ENCODE data around the gene SMARCA2. TPM values are rescaled to one million over a fixed set of nuclear protein-coding genes. Genes with fewer than 3 reads are reported as not detected.

Gene SMARCA2
- total RNA-seq (100 to 1,000 TPM; 150 to 161 TPM), polyA plus RNA-seq (ENCODE audit: insufficient read length in 2 of 2) (100 to 1,000 TPM; 143 to 153 TPM)
- long read RNA-seq, donor 1, full-length matches to known transcripts = 14 of 31 reads
- long read RNA-seq, donor 1, partial matches to known transcripts = 17 of 31 reads
- long read RNA-seq, donor 1, other reads (novel, unspliced or antisense) = 0 of 31 reads
- long read RNA-seq, donor 2, full-length matches to known transcripts = 13 of 13 reads
- long read RNA-seq, donor 2, partial matches to known transcripts = 0 of 13 reads
- long read RNA-seq, donor 2, other reads (novel, unspliced or antisense) = 0 of 13 reads
- long read RNA-seq, donor 3, full-length matches to known transcripts = 7 of 7 reads
- long read RNA-seq, donor 3, partial matches to known transcripts = 0 of 7 reads
- long read RNA-seq, donor 3, other reads (novel, unspliced or antisense) = 0 of 7 reads
- long read RNA-seq, donor 4, full-length matches to known transcripts = 13 of 13 reads
- long read RNA-seq, donor 4, partial matches to known transcripts = 0 of 13 reads
- long read RNA-seq, donor 4, other reads (novel, unspliced or antisense) = 0 of 13 reads

DNA sequence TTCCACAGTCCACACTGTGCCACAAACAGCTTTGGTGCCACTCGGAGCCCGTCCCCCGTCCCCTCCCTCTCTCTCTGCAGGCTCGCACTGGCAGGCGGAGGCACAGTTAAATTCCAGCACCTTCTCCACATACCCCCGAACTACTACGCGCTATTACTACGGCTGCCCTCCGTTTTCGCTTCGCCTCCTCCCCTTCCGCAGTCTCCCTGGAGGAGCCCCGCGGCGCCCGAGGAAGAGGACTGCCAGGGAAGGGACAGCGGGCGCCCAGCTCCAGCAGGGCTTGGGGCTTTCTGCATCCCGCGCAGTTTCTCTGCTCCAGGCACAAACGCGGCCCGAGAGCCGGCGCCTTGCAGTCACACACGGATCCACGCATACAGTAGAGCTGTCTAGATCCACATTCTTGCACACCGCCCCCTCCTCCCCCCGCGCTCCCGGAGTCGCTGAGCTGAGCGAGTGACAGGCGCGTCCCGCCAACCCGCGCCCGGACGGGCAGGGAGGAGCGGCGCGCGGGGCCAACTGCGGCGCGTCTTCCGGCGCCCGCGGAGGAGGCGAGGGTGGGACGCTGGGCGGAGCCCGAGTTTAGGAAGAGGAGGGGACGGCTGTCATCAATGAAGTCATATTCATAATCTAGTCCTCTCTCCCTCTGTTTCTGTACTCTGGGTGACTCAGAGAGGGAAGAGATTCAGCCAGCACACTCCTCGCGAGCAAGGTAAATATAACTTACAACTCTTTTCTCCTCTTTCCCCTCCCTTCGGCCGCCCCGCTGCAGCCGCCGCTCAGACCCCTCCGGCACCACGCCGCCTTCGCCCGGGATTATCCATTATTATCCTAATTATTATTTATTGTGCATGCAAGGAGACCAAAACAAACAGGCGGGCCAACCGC lies at the start of gene SMARCA2:
Gene SMARCA2, plus strand, starts transcription at position 652 of the 885 bp plus-strand sequence. CDS start 13,676 bp downstream, outside the sequence.
- H3K27me3 ChIP-seq (ENCODE audit: control insufficient read depth, insufficient read depth, low read length) = no peaks in the 10 kb centered on the region
- H3K9me3 ChIP-seq (ENCODE audit: control insufficient read depth, insufficient read depth, low read length) = no peaks in the 10 kb centered on the region
- peaks cover 14% of the 10 kb centered on the region for H3K4me1 ChIP-seq (ENCODE audit: control insufficient read depth, insufficient read depth, low read length)
- under 1% methylated on average over 56 of the region's 71 CpGs for WGBS (ENCODE audit: insufficient coverage)
- peak within 1 kb of the TSS; percentile 99 for H3K27ac ChIP-seq (ENCODE audit: low read depth, low read length)
- H3K4me3 ChIP-seq (ENCODE audit: low read depth, low read length) = peak within 1 kb of the TSS; percentile 97
- peak; percentile 82 to 99 (median 94) for DNase-seq (ENCODE audit: low read depth in 4 of 6, low spot score in 6 of 6)
- no peaks in the 10 kb centered on the region for H3K36me3 ChIP-seq (ENCODE audit: control insufficient read depth, insufficient read depth, low read length)

DNA sequence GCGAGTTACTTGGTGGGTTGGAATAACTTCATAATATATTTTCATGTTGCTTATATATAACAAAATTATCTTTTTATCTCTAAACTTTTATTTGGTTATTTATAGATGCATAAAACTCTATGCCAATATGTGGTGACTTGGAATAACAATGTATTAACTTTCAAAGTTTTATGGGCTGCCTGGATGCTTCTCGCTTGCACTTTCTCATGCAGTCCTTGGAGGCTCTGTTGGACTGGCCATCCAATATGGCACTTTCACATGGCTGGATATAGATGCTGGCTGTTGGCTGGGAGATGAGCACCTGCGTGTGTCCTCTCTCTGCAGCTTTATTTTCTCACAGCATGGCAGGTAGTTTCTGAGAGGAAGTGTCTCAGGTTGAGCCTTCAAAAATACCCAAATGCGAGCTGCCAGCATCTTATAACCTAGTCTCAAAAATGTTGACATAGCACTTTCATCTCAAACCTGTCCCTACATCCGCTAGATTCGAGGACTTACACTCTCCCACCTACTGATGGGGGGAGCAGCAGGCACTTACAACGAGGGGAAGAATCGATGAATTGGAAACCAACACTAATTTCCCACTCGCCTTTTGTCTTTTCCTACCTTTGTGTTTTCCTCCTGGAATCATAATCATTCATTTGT lies 48.3 kb upstream of the SMARCA2 start:
- H3K27me3 ChIP-seq (ENCODE audit: control insufficient read depth, insufficient read depth, low read length) = no peaks in the 10 kb centered on the region
- 92% methylated on average over 5 of the region's 9 CpGs for WGBS (ENCODE audit: insufficient coverage)
- H3K4me1 ChIP-seq (ENCODE audit: control insufficient read depth, insufficient read depth, low read length) = no peaks in the 10 kb centered on the region
- H3K4me3 ChIP-seq (ENCODE audit: low read depth, low read length) = no peak overlapping the region
- peaks cover under 1% of the 10 kb centered on the region for H3K9me3 ChIP-seq (ENCODE audit: control insufficient read depth, insufficient read depth, low read length)
- H3K27ac ChIP-seq (ENCODE audit: low read depth, low read length) = no peak overlapping the region
- DNase-seq (ENCODE audit: low read depth in 4 of 6, low spot score in 6 of 6) = no peak
- H3K36me3 ChIP-seq (ENCODE audit: control insufficient read depth, insufficient read depth, low read length) = no peaks in the 10 kb centered on the region

DNA sequence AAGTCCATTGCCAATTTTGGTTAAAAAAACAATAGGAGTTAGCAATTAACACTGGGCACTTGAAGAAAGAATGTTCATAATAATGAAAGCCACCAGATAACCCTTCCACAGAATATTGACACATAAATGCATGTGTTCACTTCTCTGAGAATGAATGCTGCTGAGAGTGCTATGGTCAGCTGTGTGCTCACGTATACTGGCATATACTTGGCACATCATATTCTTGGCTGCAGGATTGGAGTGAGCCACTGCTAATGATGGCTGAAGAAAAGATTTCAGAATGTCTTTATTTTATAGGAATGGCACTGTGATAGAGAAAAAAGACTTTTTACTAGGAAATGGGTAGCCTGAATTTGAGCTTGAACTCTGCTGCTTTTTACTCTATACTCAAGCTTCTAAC lies 46.0 kb upstream of the SMARCA2 start:
- Histone ChIP-seq H3K4me1 (ENCODE audit: control insufficient read depth, insufficient read depth, low read length) (no peaks in the 10 kb centered on the region), H3K27me3 (ENCODE audit: control insufficient read depth, insufficient read depth, low read length) (no peaks in the 10 kb centered on the region), H3K36me3 (ENCODE audit: control insufficient read depth, insufficient read depth, low read length) (no peaks in the 10 kb centered on the region), H3K4me3 (ENCODE audit: low read depth, low read length) (no peak overlapping the region), H3K9me3 (ENCODE audit: control insufficient read depth, insufficient read depth, low read length) (peaks cover 3% of the 10 kb centered on the region), H3K27ac (ENCODE audit: low read depth, low read length) (no peak overlapping the region)
- WGBS (ENCODE audit: insufficient coverage) = 67% methylated on average over 1 of the region's 1 CpG
- peak in 1 of 6 donors; percentile 21 for DNase-seq (ENCODE audit: low read depth in 4 of 6, low spot score in 6 of 6)

DNA sequence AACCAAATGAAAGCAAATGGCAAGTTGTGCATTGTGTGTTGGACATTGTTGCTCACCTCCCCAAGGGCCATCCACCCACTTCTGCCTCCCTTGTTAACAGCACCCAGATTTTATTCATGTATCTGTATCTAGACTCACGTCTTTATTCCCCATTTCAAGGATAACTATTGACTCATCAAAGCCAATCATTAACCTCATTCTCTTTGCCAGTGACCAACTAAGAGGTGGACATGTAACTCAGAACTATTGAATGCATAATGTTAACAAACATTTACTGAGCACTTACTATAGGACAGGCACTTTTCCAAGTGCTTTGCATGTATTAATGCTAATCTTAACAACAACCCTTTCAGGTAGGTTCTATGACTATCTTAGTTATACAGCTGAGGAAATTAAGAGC lies 45.2 kb upstream of the SMARCA2 start:
- Histone ChIP-seq H3K36me3 (ENCODE audit: control insufficient read depth, insufficient read depth, low read length) (no peaks in the 10 kb centered on the region), H3K4me1 (ENCODE audit: control insufficient read depth, insufficient read depth, low read length) (no peaks in the 10 kb centered on the region), H3K4me3 (ENCODE audit: low read depth, low read length) (no peak overlapping the region), H3K27me3 (ENCODE audit: control insufficient read depth, insufficient read depth, low read length) (no peaks in the 10 kb centered on the region), H3K27ac (ENCODE audit: low read depth, low read length) (no peak overlapping the region), H3K9me3 (ENCODE audit: control insufficient read depth, insufficient read depth, low read length) (peaks cover 3% of the 10 kb centered on the region)
- WGBS (ENCODE audit: insufficient coverage) = 50% methylated on average over 1 of the region's 1 CpG
- no peak for DNase-seq (ENCODE audit: low read depth in 4 of 6, low spot score in 6 of 6)

DNA sequence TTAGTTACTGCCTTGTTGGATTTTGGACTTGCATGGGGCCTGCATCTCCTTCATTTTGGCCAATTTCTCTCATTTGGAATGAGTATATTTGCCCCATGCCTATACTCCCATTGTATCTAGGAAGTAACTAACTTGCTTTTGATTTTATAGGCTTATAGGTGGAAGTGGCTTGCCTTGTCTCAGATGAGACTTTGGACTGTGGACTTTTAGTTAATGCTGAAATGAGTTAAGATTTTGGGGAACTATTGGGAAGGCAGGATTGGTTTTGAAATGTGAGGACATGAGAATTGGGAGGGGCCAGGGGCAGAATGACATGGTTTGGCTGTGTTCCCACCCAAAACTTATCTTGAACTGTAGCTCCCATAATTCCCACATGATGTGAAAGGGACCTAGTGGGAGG lies 42.5 kb upstream of the SMARCA2 start:
- Histone ChIP-seq H3K4me1 (ENCODE audit: control insufficient read depth, insufficient read depth, low read length) (no peaks in the 10 kb centered on the region), H3K27ac (ENCODE audit: low read depth, low read length) (no peak overlapping the region), H3K27me3 (ENCODE audit: control insufficient read depth, insufficient read depth, low read length) (no peaks in the 10 kb centered on the region), H3K9me3 (ENCODE audit: control insufficient read depth, insufficient read depth, low read length) (peaks cover 3% of the 10 kb centered on the region), H3K36me3 (ENCODE audit: control insufficient read depth, insufficient read depth, low read length) (no peaks in the 10 kb centered on the region), H3K4me3 (ENCODE audit: low read depth, low read length) (no peak overlapping the region)
- DNase-seq (ENCODE audit: low read depth in 4 of 6, low spot score in 6 of 6) = no peak

DNA sequence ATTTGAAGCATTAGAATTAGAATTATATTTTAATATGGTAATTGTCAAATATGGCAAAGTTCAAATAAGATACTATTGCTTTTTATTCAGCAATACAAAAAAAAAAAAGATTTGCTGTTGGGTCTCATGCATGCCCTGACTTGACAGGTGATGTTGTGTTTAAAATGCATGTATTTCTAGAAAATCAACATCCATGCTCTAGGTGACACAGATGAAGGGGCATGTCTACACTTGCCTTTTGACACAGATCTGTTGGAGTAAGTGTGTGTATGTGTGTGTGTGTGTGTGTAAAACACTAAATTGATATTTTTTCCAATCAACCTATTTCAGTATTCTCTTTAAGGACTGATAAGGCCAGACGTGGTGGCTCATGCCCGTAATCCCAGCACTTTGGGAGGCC lies 38.1 kb upstream of the SMARCA2 start:
- WGBS (ENCODE audit: insufficient coverage) = no CpG with 5 or more reads among the region's 2 CpGs
- Histone ChIP-seq H3K27ac (ENCODE audit: low read depth, low read length) (no peak overlapping the region), H3K9me3 (ENCODE audit: control insufficient read depth, insufficient read depth, low read length) (peaks cover under 1% of the 10 kb centered on the region), H3K36me3 (ENCODE audit: control insufficient read depth, insufficient read depth, low read length) (no peaks in the 10 kb centered on the region), H3K4me1 (ENCODE audit: control insufficient read depth, insufficient read depth, low read length) (peaks cover 3% of the 10 kb centered on the region), H3K27me3 (ENCODE audit: control insufficient read depth, insufficient read depth, low read length) (no peaks in the 10 kb centered on the region), H3K4me3 (ENCODE audit: low read depth, low read length) (no peak overlapping the region)
- no peak for DNase-seq (ENCODE audit: low read depth in 4 of 6, low spot score in 6 of 6)

DNA sequence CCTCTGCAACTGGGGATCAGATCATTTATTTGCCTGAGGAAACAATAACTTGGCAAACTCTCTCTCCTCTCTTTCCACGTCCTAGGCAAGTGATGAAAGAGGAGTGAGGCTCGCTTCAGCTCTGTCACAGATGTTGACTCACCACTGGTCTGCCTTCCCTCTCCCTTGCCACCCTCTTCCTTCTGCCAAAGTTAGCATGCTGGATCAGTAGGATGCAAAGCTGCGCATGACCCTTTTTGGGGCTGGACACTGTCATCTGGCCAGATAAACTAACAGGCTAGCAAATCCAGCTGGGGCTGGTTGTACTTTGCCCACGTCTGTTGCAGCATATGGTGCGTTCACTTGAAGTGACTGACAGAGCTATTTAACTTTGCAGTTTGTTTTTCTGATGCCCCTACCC lies 36.2 kb upstream of the SMARCA2 start:
- H3K27me3 ChIP-seq (ENCODE audit: control insufficient read depth, insufficient read depth, low read length) = no peaks in the 10 kb centered on the region
- peaks cover 3% of the 10 kb centered on the region for H3K4me1 ChIP-seq (ENCODE audit: control insufficient read depth, insufficient read depth, low read length)
- H3K27ac ChIP-seq (ENCODE audit: low read depth, low read length) = no peak overlapping the region
- no peak overlapping the region for H3K4me3 ChIP-seq (ENCODE audit: low read depth, low read length)
- H3K36me3 ChIP-seq (ENCODE audit: control insufficient read depth, insufficient read depth, low read length) = no peaks in the 10 kb centered on the region
- WGBS (ENCODE audit: insufficient coverage) = 93% methylated on average over 3 of the region's 5 CpGs
- H3K9me3 ChIP-seq (ENCODE audit: control insufficient read depth, insufficient read depth, low read length) = no peaks in the 10 kb centered on the region
- peak in 2 of 6 donors; percentile 9 to 29 for DNase-seq (ENCODE audit: low read depth in 4 of 6, low spot score in 6 of 6)

DNA sequence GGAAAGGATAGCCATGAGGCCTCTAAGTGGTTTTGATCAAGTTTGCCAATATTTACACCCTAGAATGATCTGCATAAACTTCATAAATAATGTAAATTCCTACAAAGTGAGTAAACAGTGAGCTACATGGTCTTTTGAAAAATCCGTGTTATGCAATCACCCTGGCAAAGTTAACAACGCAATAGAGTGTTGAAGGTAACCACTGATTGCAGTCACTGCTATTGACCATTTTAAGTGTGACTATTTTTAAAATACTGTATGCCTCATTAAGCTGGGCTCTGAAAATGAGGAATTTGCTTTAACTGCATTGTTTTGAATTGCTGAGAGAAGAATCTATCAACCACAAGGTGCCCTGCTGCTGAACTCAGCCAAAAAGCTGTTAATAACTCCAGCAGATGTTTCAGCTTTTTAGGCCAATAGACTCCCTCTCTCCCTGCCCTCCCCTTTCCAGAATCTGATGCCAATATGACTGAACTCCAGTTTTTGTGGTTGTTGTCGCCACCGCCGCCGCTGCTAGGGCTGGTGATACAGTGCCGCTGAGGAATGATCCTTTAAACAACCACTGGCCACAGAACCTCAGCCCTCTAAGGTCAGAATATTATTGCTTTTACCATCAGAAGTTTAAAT lies 35.3 kb upstream of the SMARCA2 start:
- Histone ChIP-seq H3K9me3 (ENCODE audit: control insufficient read depth, insufficient read depth, low read length) (no peaks in the 10 kb centered on the region), H3K36me3 (ENCODE audit: control insufficient read depth, insufficient read depth, low read length) (no peaks in the 10 kb centered on the region), H3K27me3 (ENCODE audit: control insufficient read depth, insufficient read depth, low read length) (no peaks in the 10 kb centered on the region), H3K4me1 (ENCODE audit: control insufficient read depth, insufficient read depth, low read length) (peaks cover 3% of the 10 kb centered on the region), H3K27ac (ENCODE audit: low read depth, low read length) (no peak overlapping the region), H3K4me3 (ENCODE audit: low read depth, low read length) (no peak overlapping the region)
- 63% methylated on average over 5 of the region's 7 CpGs for WGBS (ENCODE audit: insufficient coverage)
- peak in 3 of 6 donors; percentile 22 to 88 (median 55) for DNase-seq (ENCODE audit: low read depth in 4 of 6, low spot score in 6 of 6)

DNA sequence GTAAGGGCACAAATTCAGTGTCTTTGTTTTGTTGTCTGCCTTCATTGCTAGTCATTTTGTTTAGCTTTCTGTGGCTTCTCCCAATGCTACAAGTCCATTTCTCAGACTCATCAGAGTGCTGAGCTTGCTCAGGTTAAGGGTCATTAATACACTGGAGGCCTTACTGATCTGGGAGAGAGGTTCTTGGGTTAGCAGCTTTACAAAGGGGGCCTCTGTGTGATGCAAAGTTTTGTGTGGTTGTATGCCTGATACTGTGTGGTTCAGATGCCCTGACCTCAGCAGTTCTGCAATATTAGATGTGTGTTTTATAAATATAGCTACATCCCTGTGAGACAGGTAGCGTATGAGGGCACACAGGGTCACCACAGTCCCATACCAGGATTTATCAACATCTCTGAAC lies 34.8 kb upstream of the SMARCA2 start:
- H3K27ac ChIP-seq (ENCODE audit: low read depth, low read length) = no peak overlapping the region
- no peaks in the 10 kb centered on the region for H3K27me3 ChIP-seq (ENCODE audit: control insufficient read depth, insufficient read depth, low read length)
- H3K9me3 ChIP-seq (ENCODE audit: control insufficient read depth, insufficient read depth, low read length) = no peaks in the 10 kb centered on the region
- H3K4me3 ChIP-seq (ENCODE audit: low read depth, low read length) = no peak overlapping the region
- peaks cover 3% of the 10 kb centered on the region for H3K4me1 ChIP-seq (ENCODE audit: control insufficient read depth, insufficient read depth, low read length)
- no peaks in the 10 kb centered on the region for H3K36me3 ChIP-seq (ENCODE audit: control insufficient read depth, insufficient read depth, low read length)
- no CpG with 5 or more reads among the region's 1 CpG for WGBS (ENCODE audit: insufficient coverage)
- DNase-seq (ENCODE audit: low read depth in 4 of 6, low spot score in 6 of 6) = no peak
